Measurements from ENCODE around the gene NDUFAF7. TPM values are rescaled to one million over a fixed set of nuclear protein-coding genes. Genes with fewer than 3 reads are reported as not detected.

Gene NDUFAF7
- total and polyA plus RNA-seq, 10 of the 15 experiments (the other 5 are each of a cell fraction or from before 2014, with no cell fraction given) = 16.6 to 39.5 (median 24.3) TPM

- no peak for TF ChIP-seq HDGF (IDR thresholded peaks at IDR 0.05)
- peak; percentile 24; the same call in 1 of the 2 replicates for TF ChIP-seq YY1 (IDR thresholded peaks at IDR 0.05; ENCODE audit: low read depth, low read length)
- no peak for TF ChIP-seq BMI1 (IDR thresholded peaks at IDR 0.05; ENCODE audit: borderline replicate concordance)
- TF ChIP-seq HDAC6 (IDR thresholded peaks at IDR 0.05; ENCODE audit: unreplicated experiment) = no peak
- no peak for TF ChIP-seq ZBTB11 (CRISPR knock-in tag; IDR thresholded peaks at IDR 0.05)
- no peak for TF ChIP-seq BCL3 (IDR thresholded peaks at IDR 0.05; ENCODE audit: borderline replicate concordance, insufficient read depth, low read depth, low read length, poor library complexity, severe bottlenecking)
- TF ChIP-seq RFX5 (IDR thresholded peaks at IDR 0.05; ENCODE audit: low read depth, low read length) = no peak
- TF ChIP-seq RELB (IDR thresholded peaks at IDR 0.05; ENCODE audit: low read depth) = no peak
- TF ChIP-seq MYC (IDR thresholded peaks at IDR 0.05; ENCODE audit: insufficient read depth, insufficient read length, insufficient replicate concordance, low read length, severe bottlenecking) = no peak
- TF ChIP-seq IKZF2 (IDR thresholded peaks at IDR 0.05) = peak; percentile 29 to 30; a peak in 1 of 4 replicates
- TF ChIP-seq CREB1 (IDR thresholded peaks at IDR 0.05; ENCODE audit: low read depth) = peak; percentile 61; the same call in 1 of the 2 replicates
- no peak for TF ChIP-seq SUZ12 (IDR thresholded peaks at IDR 0.05; ENCODE audit: unreplicated experiment)
- TF ChIP-seq TARDBP (IDR thresholded peaks at IDR 0.05; ENCODE audit: borderline replicate concordance) = no peak
- TF ChIP-seq ZSCAN29 (IDR thresholded peaks at IDR 0.05) = 0 out of 2 replicates have a peak, but pooled peaks have one; percentile 1
- no peak for TF ChIP-seq SKIL (IDR thresholded peaks at IDR 0.05; ENCODE audit: low read depth, poor library complexity, severe bottlenecking)
- TF ChIP-seq IKZF1 (conservative IDR thresholded peaks at IDR 0.05) = peak; percentile 60; the same call in 1 of the 2 replicates
- TF ChIP-seq STAT1 (conservative IDR thresholded peaks at IDR 0.05) = no peak; the same call in 1 of the 2 replicates
- no peak for TF ChIP-seq CTCF (IDR thresholded peaks at IDR 0.05 in 2 of 3, conservative IDR thresholded peaks at IDR 0.05 in 1 of 3; ENCODE audit: control insufficient read depth in 2 of 3, extremely low read depth in 1 of 3, insufficient read depth in 1 of 3, low read depth in 3 of 3, low read length in 3 of 3)
Observed at GRCh38 chr2:37196320-37197195, 34.9 kb upstream of the NDUFAF7 start, which contains the start of gene CEBPZOS (continued).
